ENCODE data around the gene KCNMA1. TPM values are rescaled to one million over a fixed set of nuclear protein-coding genes. Genes with fewer than 3 reads are reported as not detected.

KCNMA1 gene
- total RNA-seq, 4 donors from 2014 or later = 66.8 to 96.5 (median 78.9) TPM

DNA sequence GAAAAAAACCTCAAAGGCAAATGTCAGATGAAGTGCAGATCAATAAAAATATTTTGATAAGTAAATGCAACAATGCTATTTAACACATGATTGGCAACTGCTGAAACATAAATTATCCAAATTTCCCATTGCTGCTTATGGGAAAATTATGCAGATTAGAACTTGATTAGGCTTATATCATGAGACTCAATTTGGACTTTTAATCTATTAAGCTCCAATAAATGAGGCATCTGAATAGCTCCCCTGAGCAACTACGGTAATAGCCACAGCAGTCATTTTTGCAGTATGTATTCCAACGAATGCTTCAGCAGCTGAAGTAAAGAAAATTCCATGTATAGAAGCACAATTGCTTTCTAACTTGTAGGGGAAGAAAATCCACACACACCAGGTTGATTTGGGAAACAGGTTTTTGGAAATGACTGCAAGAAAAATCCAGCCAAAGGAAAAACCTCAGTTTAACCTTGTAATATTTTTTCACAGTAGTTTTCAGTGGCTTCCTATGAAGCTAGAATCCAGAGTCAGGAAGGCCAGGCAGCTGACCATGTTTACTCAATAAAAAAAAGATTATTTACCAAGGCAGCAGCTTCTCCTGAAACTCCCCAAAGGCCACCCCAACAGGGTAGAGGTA lies 716.1 kb downstream of the KCNMA1 start:
- no peak for ATAC-seq
- intact Hi-C loops (cut with DNase I; ENCODE audit: low total_unique reads) (no loop called here), in situ Hi-C loops (cut with MboI; ENCODE audit: low sequenced_read_pairs in 4 of 4) (no loop called here)
- no peak overlapping the region for H3K27ac ChIP-seq
- no peaks in the 10 kb centered on the region for H3K36me3 ChIP-seq
- H3K9me3 ChIP-seq = no peaks in the 10 kb centered on the region
- no peaks in the 10 kb centered on the region for H3K4me1 ChIP-seq
- H3K27me3 ChIP-seq = no peaks in the 10 kb centered on the region
- H3K4me3 ChIP-seq = no peak overlapping the region
- DNase-seq = no peak
- TF ChIP-seq, protein P1, sequence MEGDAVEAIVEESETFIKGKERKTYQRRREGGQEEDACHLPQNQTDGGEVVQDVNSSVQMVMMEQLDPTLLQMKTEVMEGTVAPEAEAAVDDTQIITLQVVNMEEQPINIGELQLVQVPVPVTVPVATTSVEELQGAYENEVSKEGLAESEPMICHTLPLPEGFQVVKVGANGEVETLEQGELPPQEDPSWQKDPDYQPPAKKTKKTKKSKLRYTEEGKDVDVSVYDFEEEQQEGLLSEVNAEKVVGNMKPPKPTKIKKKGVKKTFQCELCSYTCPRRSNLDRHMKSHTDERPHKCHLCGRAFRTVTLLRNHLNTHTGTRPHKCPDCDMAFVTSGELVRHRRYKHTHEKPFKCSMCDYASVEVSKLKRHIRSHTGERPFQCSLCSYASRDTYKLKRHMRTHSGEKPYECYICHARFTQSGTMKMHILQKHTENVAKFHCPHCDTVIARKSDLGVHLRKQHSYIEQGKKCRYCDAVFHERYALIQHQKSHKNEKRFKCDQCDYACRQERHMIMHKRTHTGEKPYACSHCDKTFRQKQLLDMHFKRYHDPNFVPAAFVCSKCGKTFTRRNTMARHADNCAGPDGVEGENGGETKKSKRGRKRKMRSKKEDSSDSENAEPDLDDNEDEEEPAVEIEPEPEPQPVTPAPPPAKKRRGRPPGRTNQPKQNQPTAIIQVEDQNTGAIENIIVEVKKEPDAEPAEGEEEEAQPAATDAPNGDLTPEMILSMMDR (IDR thresholded peaks at IDR 0.05 in 4 of 5, conservative IDR thresholded peaks at IDR 0.05 in 1 of 5) = no peak
- no peak for TF ChIP-seq POLR2A (IDR thresholded peaks at IDR 0.05)

DNA sequence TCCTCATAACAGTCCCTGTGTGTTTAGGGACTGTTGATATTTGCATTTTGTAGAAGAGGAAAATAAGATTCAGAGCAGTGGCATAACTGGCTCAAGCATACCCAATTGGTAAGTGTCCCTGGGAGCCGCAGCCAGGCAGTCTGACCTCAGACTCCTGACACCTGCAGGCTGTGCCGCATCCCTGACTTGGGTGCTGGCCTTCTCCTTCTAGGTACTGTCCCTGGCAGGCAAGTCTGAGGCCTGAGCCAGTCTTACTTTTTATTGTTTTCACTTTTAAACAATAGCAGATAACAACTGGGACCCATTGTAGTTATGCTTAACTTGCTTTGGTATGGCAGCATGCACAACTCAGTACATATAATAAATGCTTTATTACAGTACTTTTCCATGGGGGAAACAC lies 717.0 kb downstream of the KCNMA1 start:
- DNase-seq (no peak), ATAC-seq (no peak)
- Histone ChIP-seq H3K4me3 (no peak overlapping the region), H3K9me3 (no peaks in the 10 kb centered on the region), H3K36me3 (no peaks in the 10 kb centered on the region), H3K27ac (no peak overlapping the region), H3K27me3 (no peaks in the 10 kb centered on the region), H3K4me1 (no peaks in the 10 kb centered on the region)
- in situ Hi-C loops (cut with MboI; ENCODE audit: low sequenced_read_pairs in 4 of 4) (no loop called here), intact Hi-C loops (cut with DNase I; ENCODE audit: low total_unique reads) (no loop called here)
- TF ChIP-seq, protein P1 (IDR thresholded peaks at IDR 0.05 in 4 of 5, conservative IDR thresholded peaks at IDR 0.05 in 1 of 5) = no peak
- TF ChIP-seq POLR2A (IDR thresholded peaks at IDR 0.05) = no peak

DNA sequence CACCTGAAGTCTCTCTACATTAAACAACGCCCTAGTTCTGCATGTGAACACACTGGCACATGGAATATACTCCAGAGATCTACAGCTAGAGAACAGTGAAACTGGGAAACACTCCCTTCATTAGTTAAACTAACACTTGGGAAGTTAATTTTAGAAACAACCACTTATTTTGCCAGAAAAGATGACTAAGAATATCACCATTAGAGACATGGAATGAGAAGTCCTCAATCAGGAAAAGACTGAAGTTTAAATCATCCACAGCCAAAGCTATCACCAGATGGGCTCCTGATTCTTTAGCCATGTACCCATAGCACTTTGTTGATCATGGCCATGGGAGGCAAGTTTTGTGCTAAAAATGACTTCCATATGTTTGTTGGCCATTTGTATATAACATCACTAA lies 719.5 kb downstream of the KCNMA1 start:
- Histone ChIP-seq H3K27ac (no peak overlapping the region), H3K4me3 (no peak overlapping the region), H3K9me3 (no peaks in the 10 kb centered on the region), H3K36me3 (peaks cover 0 to 4% of the 10 kb centered on the region in 2 donors), H3K27me3 (no peaks in the 10 kb centered on the region), H3K4me1 (no peaks in the 10 kb centered on the region)
- intact Hi-C loops (cut with DNase I; ENCODE audit: low total_unique reads) = no loop called here
- TF ChIP-seq, protein P1 (IDR thresholded peaks at IDR 0.05 in 4 of 5, conservative IDR thresholded peaks at IDR 0.05 in 1 of 5) = no peak
- TF ChIP-seq POLR2A (IDR thresholded peaks at IDR 0.05) = no peak
- in situ Hi-C loops (cut with MboI; ENCODE audit: low sequenced_read_pairs in 4 of 4) = no loop called here
- ATAC-seq (no peak), DNase-seq (no peak)

DNA sequence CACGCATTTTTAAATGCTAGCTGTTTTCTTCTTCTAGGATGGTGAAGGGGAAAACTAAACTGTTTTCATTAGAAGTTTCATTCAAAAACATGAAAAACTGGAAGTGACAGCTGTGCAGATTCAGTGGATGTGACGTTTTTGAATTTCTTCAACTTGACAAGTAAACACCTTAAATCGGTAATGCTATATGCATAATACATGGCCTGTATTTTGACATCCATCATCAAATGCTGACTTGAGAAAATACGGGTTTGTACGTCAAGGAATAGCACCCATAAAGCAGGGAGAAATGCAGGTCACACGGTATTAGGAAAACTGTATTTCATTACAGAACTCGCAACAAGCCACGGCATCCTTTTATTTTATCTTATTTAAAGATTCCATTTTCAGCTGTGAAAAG lies 720.5 kb downstream of the KCNMA1 start:
- Histone ChIP-seq H3K4me3 (no peak overlapping the region), H3K9me3 (no peaks in the 10 kb centered on the region), H3K4me1 (no peaks in the 10 kb centered on the region), H3K27ac (no peak overlapping the region), H3K36me3 (peaks cover 0 to 4% of the 10 kb centered on the region in 2 donors), H3K27me3 (no peaks in the 10 kb centered on the region)
- no peak for DNase-seq
- in situ Hi-C loops (cut with MboI; ENCODE audit: low sequenced_read_pairs in 4 of 4) = no loop called here
- no peak for ATAC-seq
- TF ChIP-seq, protein P1 (IDR thresholded peaks at IDR 0.05 in 4 of 5, conservative IDR thresholded peaks at IDR 0.05 in 1 of 5) = no peak
- TF ChIP-seq POLR2A (IDR thresholded peaks at IDR 0.05) = no peak
- intact Hi-C loops (cut with DNase I; ENCODE audit: low total_unique reads) = no loop called here

DNA sequence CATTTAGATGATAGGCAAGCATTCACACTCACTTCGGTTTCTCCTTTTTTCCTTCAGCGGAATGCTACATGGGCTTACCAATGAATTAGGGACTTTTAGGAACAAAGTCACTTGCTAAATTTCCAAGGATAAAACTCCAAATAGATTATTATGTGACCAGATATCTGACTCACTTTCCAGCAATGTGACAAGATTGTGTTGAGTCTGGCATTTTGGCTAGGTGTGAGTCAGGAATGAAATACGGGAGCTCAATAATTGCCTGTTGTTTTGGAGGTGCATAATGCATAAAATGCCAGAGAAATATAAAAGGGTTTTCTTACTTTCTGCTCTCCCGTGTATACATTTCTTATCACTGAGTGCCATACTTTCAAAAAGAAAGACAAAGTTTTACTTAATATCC lies 721.1 kb downstream of the KCNMA1 start:
- H3K36me3 ChIP-seq = peaks cover 0 to 4% of the 10 kb centered on the region in 2 donors
- DNase-seq (no peak), ATAC-seq (no peak)
- H3K4me3 ChIP-seq = no peak overlapping the region
- no peaks in the 10 kb centered on the region for H3K9me3 ChIP-seq
- TF ChIP-seq, protein P1 (IDR thresholded peaks at IDR 0.05 in 4 of 5, conservative IDR thresholded peaks at IDR 0.05 in 1 of 5) = no peak
- TF ChIP-seq POLR2A (IDR thresholded peaks at IDR 0.05) = no peak
- in situ Hi-C loops (cut with MboI; ENCODE audit: low sequenced_read_pairs in 4 of 4) (no loop called here), intact Hi-C loops (cut with DNase I; ENCODE audit: low total_unique reads) (no loop called here)
- H3K27me3 ChIP-seq = no peaks in the 10 kb centered on the region
- H3K27ac ChIP-seq = no peak overlapping the region
- no peaks in the 10 kb centered on the region for H3K4me1 ChIP-seq
